NCI-H2029 (cell line): Measurements from ENCODE around the gene DPP10.
"Not testable (repeated sequence)": the region's sequence is repeated elsewhere in the genome, so short reads cannot be mapped to it uniquely, and the experiment has no call there.

Source experiments
- DNase-seq: peaks from one replicate; lab custom pipeline; 2025; lab: John Stamatoyannopoulos, UW

Gene DPP10

GRCh38 chr2:115427436-115427835 lies 985.0 kb downstream of the DPP10 start:
- DNase-seq = no peak

GRCh38 chr2:115440746-115441145 lies 998.3 kb downstream of the DPP10 start:
- not testable (repeated sequence) for DNase-seq

GRCh38 chr2:115443539-115444185 lies 1001.2 kb downstream of the DPP10 start:
- DNase-seq = no peak

- DNase-seq = no peak
Observed at GRCh38 chr2:115460008-115460407, 1017.6 kb downstream of the DPP10 start.

- DNase-seq = no peak
Observed at GRCh38 chr2:115480741-115481140, 1038.3 kb downstream of the DPP10 start.

DNA sequence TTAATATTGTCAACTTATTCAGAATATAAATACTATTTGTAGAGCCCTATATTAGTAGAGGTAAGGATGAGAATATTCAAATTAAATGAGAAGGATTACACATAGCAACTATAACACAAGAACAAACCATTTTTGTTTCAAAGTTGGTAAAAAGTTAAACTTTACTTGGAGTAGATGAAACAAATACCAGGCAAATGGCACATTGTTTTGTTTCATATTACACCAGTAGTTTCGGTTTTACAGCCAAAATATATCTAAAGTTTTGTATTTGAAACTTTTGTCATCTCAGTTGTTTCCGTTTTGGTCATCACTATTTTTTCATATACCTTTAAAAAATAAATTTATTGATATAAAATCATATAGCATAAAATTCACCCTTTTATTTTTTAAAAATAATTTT lies 1039.4 kb downstream of the DPP10 start:
- DNase-seq = no peak

DNA sequence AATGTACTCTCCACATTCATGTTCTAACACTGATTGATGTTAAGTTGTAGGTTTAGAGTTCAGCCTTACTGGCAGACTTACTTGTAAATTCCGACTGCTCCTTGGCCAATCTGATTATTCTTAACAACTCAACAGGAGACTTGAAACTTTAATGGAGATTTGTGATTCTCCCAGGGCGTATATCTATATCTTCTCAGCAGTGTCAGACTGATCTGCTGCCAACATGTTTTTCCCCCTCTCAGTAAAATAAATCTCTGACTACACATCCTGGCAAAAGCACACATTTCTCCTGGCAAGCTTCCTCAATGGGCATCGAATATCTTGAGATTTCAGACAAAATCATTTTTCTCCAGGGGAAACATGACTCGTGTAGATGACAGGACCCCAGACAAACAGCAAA lies 1041.2 kb downstream of the DPP10 start:
- no peak for DNase-seq

- no peak for DNase-seq
Observed at GRCh38 chr2:115484486-115484885, 1042.0 kb downstream of the DPP10 start.

DNA sequence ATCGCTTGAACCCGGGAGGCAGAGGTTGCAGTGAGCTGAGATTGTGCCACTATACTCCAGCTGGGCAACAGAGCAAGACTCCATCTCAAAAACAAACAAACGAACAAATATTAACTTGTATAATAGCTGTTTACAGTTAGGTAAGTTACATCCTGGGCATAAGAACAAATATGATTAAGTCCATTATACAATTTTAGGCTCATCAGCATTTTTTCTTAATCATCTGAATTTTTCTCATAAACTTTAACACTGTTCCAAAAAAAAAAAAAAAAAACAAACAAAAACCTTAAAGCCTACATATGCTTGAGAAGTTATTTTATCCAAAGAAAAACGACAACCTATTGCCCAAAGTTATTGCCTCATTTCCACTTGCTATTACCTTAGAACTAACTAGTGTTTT lies 1042.5 kb downstream of the DPP10 start:
- DNase-seq = no peak

DNA sequence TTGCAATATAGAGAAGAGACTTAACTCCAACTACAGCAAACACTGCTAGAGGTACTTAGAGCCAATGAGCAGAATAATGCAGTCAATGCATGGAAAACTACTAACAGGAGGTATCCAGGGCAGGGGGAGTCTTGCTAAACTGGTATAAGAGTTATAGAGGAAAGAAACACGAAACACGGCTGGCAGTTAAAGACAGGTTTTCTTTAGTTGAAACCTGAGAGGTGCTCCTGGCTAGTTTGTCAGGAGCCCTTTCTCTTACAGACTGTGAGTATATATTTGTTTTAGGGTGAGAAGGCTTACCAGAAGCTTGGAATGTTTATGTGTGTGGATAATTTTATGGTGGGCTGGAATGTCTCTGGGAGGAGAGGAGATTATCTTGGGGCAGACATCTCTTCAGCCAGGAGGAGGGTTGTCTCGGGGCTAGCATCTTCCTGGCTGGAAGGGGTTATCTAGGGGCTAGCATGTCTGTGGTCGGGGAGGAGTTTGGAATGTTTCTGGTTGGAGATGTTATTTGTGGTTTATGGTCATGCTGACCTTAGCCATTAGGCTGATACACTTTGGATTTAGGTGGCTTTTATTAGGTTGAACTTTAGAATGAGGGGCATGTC lies 1048.8 kb downstream of the DPP10 start:
- no peak for DNase-seq

- DNase-seq = no peak
Observed at GRCh38 chr2:115505331-115505730, 1062.9 kb downstream of the DPP10 start.

GRCh38 chr2:115520727-115521126 lies 1078.3 kb downstream of the DPP10 start:
- DNase-seq = no peak

- DNase-seq = no peak
Observed at GRCh38 chr2:115524452-115524851, 1082.0 kb downstream of the DPP10 start.

- DNase-seq = no peak
Observed at GRCh38 chr2:115529627-115530026, 1087.2 kb downstream of the DPP10 start.

DNA sequence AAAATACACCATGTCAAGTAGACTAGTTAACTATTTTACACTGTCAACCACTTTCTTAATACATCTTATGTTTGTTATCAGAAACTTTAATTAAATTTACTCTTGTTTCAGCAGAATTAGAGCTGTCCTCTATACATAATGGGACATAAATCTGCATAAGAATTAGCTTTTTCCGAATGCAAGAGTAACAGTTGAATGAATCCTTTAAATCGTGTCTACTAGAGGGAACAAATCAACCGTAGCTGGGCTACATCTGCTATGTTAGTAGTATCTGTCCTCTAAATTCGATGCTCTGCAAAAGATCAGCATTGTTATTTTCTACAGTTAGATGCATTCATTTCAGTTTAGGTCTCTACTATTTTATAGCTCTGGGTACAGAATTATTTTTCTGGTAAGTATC lies 1090.6 kb downstream of the DPP10 start:
- no peak for DNase-seq

GRCh38 chr2:115541814-115542213 lies 1099.4 kb downstream of the DPP10 start:
- DNase-seq = no peak

- no peak for DNase-seq
Observed at GRCh38 chr2:115542331-115542730, 1099.9 kb downstream of the DPP10 start.

DNA sequence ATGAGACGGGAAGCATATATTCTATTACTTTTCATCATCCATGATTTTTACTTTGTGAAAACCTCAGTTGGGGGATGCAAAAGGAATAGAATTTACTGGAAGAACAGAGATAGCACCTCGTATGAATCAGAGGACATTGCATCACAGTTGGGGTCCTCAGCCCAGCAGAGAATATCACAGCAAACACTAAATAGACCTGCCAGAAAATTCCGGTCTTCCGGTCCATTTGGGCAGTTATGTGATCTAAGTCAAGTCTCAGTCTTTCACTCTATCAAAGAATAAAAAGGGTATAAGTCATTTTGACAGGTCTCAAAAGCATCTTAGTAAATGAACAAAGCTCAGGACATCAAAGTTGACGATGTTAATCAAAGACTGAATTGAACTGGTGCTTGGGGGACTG lies 1100.6 kb downstream of the DPP10 start:
- DNase-seq = no peak

- no peak for DNase-seq
Observed at GRCh38 chr2:115543461-115543860, 1101.0 kb downstream of the DPP10 start.

GRCh38 chr2:115549611-115550130 lies 1107.2 kb downstream of the DPP10 start:
- DNase-seq = no peak

DNA sequence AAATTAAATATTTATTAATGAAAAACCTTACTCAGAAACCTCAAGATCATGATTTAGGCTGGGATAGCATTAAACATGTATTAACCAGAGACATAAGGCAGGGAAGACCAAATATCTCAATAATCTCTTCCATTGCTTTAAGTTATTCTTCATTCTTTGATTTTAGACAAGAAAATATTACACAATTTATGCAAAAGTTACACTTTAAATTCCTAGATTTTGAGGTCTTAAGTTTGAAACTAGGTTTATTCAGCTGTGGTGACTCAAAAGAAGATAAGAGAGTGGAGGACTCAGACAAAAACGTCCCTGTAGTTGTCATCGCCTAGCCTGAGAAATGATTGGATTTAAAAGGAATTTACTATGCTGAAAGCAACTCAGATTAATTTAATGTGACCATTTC lies 1110.3 kb downstream of the DPP10 start:
- no peak for DNase-seq

DNA sequence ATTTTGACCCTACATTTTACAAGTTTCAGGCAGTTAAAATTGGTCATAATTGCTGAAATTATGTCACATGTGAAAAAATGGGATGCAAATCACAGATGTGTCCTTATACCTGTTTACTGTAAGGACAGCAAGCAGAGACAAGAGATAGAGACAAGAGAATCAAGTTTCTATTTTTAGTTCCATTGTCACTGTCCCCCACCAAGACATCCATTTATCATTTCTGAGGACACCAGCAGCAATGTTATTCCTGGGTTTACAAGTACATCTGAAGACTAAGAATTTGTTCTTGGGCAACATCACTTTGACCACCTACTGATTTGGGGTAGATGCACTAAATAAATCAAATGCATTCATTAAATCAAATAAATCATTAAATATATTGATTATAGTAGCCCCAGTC lies 1111.7 kb downstream of the DPP10 start:
- no peak for DNase-seq

GRCh38 chr2:115558725-115559124 lies 1116.3 kb downstream of the DPP10 start:
- DNase-seq = no peak

DNA sequence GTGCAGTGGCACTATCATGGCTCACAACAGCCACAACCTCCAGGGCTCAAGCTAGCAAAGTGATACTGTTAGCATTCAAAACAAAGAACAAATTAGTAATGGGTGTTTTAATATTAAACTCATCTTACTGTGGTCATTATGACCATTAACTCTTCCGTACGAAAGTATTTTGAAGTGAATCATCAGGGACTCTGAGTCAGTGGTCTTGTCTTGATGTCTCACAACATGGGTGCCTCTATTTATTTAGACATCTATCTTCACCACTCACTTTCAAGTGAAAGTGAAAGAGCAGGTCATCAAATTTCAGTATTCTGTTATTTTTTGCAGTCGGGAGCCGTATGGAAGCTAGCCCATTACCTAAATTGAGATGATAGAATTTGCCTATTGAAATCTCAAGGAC lies 1118.2 kb downstream of the DPP10 start:
- DNase-seq = no peak
